Activated naive CD4-positive, alpha-beta T cell treated with anti-CD3 and anti-CD28 coated beads, Interleukin-2, amount 50 U/mL, for 24 hours (primary cell): ENCODE data around the gene LYPLA2.
"Not testable (repeated sequence)": the region's sequence is repeated elsewhere in the genome, so short reads cannot be mapped to it uniquely, and the experiment has no call there.

ENCODE experiments used
- H3K27ac Mint-ChIP-seq: one replicate; pipeline ENCODE4 v1.8.0; 2021; ENCODE audit warnings: mild to moderate bottlenecking, mixed read lengths
- H3K27me3 Mint-ChIP-seq: one replicate; pipeline ENCODE4 v1.8.0; 2021; ENCODE audit warnings: mixed read lengths
- H3K36me3 Mint-ChIP-seq: one replicate; pipeline ENCODE4 v1.8.0; 2021; ENCODE audit warnings: mixed read lengths
- H3K4me1 Mint-ChIP-seq: one replicate; pipeline ENCODE4 v1.8.0; 2021; ENCODE audit warnings: mixed read lengths
- H3K4me3 Mint-ChIP-seq: one replicate; pipeline ENCODE4 v1.8.0; 2021; ENCODE audit warnings: mild to moderate bottlenecking, mixed read lengths
- H3K9me3 Mint-ChIP-seq: one replicate; pipeline ENCODE4 v1.8.0; 2021; ENCODE audit warnings: mixed read lengths

The LYPLA2 gene

GRCh38 chr1:23804183-23804835 lies 13.4 kb downstream of the LYPLA2 start:
- H3K27me3 Mint-ChIP-seq = no peaks in the 10 kb centered on the region
- H3K9me3 Mint-ChIP-seq = no peaks in the 10 kb centered on the region
- no peak overlapping the region for H3K27ac Mint-ChIP-seq
- H3K36me3 Mint-ChIP-seq = no peaks in the 10 kb centered on the region
- no peak overlapping the region for H3K4me3 Mint-ChIP-seq
- H3K4me1 Mint-ChIP-seq = peaks cover 11% of the 10 kb centered on the region

GRCh38 chr1:23805025-23805424 lies 14.1 kb downstream of the LYPLA2 start:
- H3K27me3 Mint-ChIP-seq = no peaks in the 10 kb centered on the region
- peaks cover 13% of the 10 kb centered on the region for H3K4me1 Mint-ChIP-seq
- no peak overlapping the region for H3K4me3 Mint-ChIP-seq
- H3K36me3 Mint-ChIP-seq = no peaks in the 10 kb centered on the region
- no peak overlapping the region for H3K27ac Mint-ChIP-seq
- no peaks in the 10 kb centered on the region for H3K9me3 Mint-ChIP-seq

- no peaks in the 10 kb centered on the region for H3K36me3 Mint-ChIP-seq
- no peaks in the 10 kb centered on the region for H3K9me3 Mint-ChIP-seq
- H3K4me3 Mint-ChIP-seq = no peak overlapping the region
- H3K4me1 Mint-ChIP-seq = peaks cover 18% of the 10 kb centered on the region
- H3K27me3 Mint-ChIP-seq = no peaks in the 10 kb centered on the region
- no peak overlapping the region for H3K27ac Mint-ChIP-seq
These were observed 15.3 kb downstream of the LYPLA2 start for GRCh38 chr1:23806280-23806679.

- Mint-ChIP-seq H3K27me3 (no peaks in the 10 kb centered on the region), H3K4me3 (no peak overlapping the region), H3K9me3 (no peaks in the 10 kb centered on the region), H3K4me1 (peaks cover 13% of the 10 kb centered on the region), H3K27ac (no peak overlapping the region), H3K36me3 (no peaks in the 10 kb centered on the region)
These were observed 16.5 kb downstream of the LYPLA2 start for GRCh38 chr1:23807453-23807852.

GRCh38 chr1:23809751-23810171 lies 18.8 kb downstream of the LYPLA2 start:
- Mint-ChIP-seq H3K4me1 (peaks cover 13% of the 10 kb centered on the region), H3K27me3 (no peaks in the 10 kb centered on the region), H3K4me3 (no peak overlapping the region), H3K27ac (no peak overlapping the region), H3K9me3 (no peaks in the 10 kb centered on the region), H3K36me3 (no peaks in the 10 kb centered on the region)

GRCh38 chr1:23810818-23811540 lies 20.0 kb downstream of the LYPLA2 start:
- no peak overlapping the region for H3K4me3 Mint-ChIP-seq
- no peak overlapping the region for H3K27ac Mint-ChIP-seq
- H3K4me1 Mint-ChIP-seq = peaks cover 13% of the 10 kb centered on the region
- H3K36me3 Mint-ChIP-seq = no peaks in the 10 kb centered on the region
- H3K9me3 Mint-ChIP-seq = no peaks in the 10 kb centered on the region
- H3K27me3 Mint-ChIP-seq = no peaks in the 10 kb centered on the region

GRCh38 chr1:23814016-23814415 lies 23.1 kb downstream of the LYPLA2 start:
- peaks cover 13% of the 10 kb centered on the region for H3K4me1 Mint-ChIP-seq
- H3K36me3 Mint-ChIP-seq = no peaks in the 10 kb centered on the region
- no peak overlapping the region for H3K4me3 Mint-ChIP-seq
- no peak overlapping the region for H3K27ac Mint-ChIP-seq
- H3K9me3 Mint-ChIP-seq = no peaks in the 10 kb centered on the region
- H3K27me3 Mint-ChIP-seq = no peaks in the 10 kb centered on the region

GRCh38 chr1:23816361-23816760 lies 25.4 kb downstream of the LYPLA2 start:
- Mint-ChIP-seq H3K9me3 (no peaks in the 10 kb centered on the region), H3K27me3 (no peaks in the 10 kb centered on the region), H3K4me3 (no peak overlapping the region), H3K27ac (no peak overlapping the region), H3K36me3 (no peaks in the 10 kb centered on the region), H3K4me1 (no peaks in the 10 kb centered on the region)

- no peaks in the 10 kb centered on the region for H3K9me3 Mint-ChIP-seq
These were observed 26.0 kb downstream of the LYPLA2 start for GRCh38 chr1:23816906-23817305.

GRCh38 chr1:23817633-23818032 lies 26.7 kb downstream of the LYPLA2 start:
- Mint-ChIP-seq H3K4me3 (no peak overlapping the region), H3K36me3 (no peaks in the 10 kb centered on the region), H3K27me3 (no peaks in the 10 kb centered on the region), H3K9me3 (no peaks in the 10 kb centered on the region), H3K27ac (no peak overlapping the region), H3K4me1 (peaks cover 4% of the 10 kb centered on the region)

More at GRCh38 chr1:23816906-23817305, 26.0 kb downstream of the LYPLA2 start:
- Mint-ChIP-seq H3K27me3 (no peaks in the 10 kb centered on the region), H3K36me3 (no peaks in the 10 kb centered on the region), H3K27ac (no peak overlapping the region), H3K4me1 (peaks cover 2% of the 10 kb centered on the region), H3K4me3 (no peak overlapping the region)

- peaks cover 16% of the 10 kb centered on the region for H3K4me1 Mint-ChIP-seq
- peak overlapping the region; percentile 78 for H3K27ac Mint-ChIP-seq
- no peaks in the 10 kb centered on the region for H3K36me3 Mint-ChIP-seq
- peak overlapping the region; percentile 94 for H3K4me3 Mint-ChIP-seq
- no peaks in the 10 kb centered on the region for H3K9me3 Mint-ChIP-seq
- H3K27me3 Mint-ChIP-seq = no peaks in the 10 kb centered on the region
These were observed 32.8 kb downstream of the LYPLA2 start for GRCh38 chr1:23823767-23824166.

- H3K27me3 Mint-ChIP-seq = no peaks in the 10 kb centered on the region
- H3K9me3 Mint-ChIP-seq = no peaks in the 10 kb centered on the region
- no peaks in the 10 kb centered on the region for H3K36me3 Mint-ChIP-seq
- H3K27ac Mint-ChIP-seq = peak overlapping the region; percentile 96
- H3K4me3 Mint-ChIP-seq = peak overlapping the region; percentile 94
- peaks cover 16% of the 10 kb centered on the region for H3K4me1 Mint-ChIP-seq
These were observed 33.7 kb downstream of the LYPLA2 start for GRCh38 chr1:23824711-23825075.

GRCh38 chr1:23825076-23825761 lies 34.3 kb downstream of the LYPLA2 start, which contains the start of gene HMGCL:
HMGCL (minus strand) TSS chr1:23825429; CDS start chr1:23825415, 14 bp downstream.
- H3K4me3 Mint-ChIP-seq = peak within 1 kb of the TSS; percentile 94
- H3K36me3 Mint-ChIP-seq = no peaks in the 10 kb centered on the region
- peaks cover 16% of the 10 kb centered on the region for H3K4me1 Mint-ChIP-seq
- H3K27me3 Mint-ChIP-seq = no peaks in the 10 kb centered on the region
- no peaks in the 10 kb centered on the region for H3K9me3 Mint-ChIP-seq
- H3K27ac Mint-ChIP-seq = peak within 1 kb of the TSS; percentile 96

GRCh38 chr1:23825762-23826522 lies 35.0 kb downstream of the LYPLA2 start:
- H3K4me3 Mint-ChIP-seq = peak overlapping the region; percentile 94
- H3K9me3 Mint-ChIP-seq = no peaks in the 10 kb centered on the region
- H3K27ac Mint-ChIP-seq = peak overlapping the region; percentile 96
- no peaks in the 10 kb centered on the region for H3K36me3 Mint-ChIP-seq
- no peaks in the 10 kb centered on the region for H3K27me3 Mint-ChIP-seq
- peaks cover 16% of the 10 kb centered on the region for H3K4me1 Mint-ChIP-seq

- H3K4me1 Mint-ChIP-seq = peaks cover 16% of the 10 kb centered on the region
- not testable (repeated sequence) for H3K9me3 Mint-ChIP-seq, H3K27ac Mint-ChIP-seq, H3K36me3 Mint-ChIP-seq, H3K27me3 Mint-ChIP-seq, H3K4me3 Mint-ChIP-seq
These were observed 35.6 kb downstream of the LYPLA2 start for GRCh38 chr1:23826590-23826989.
